ENCODE data around the gene KCNH2.
A peak's percentile ranks its signal among the peaks of the same experiment; 100 is the strongest.

KCNH2 gene

GRCh38 chr7:151009327-151010036 lies 31.4 kb upstream of the KCNH2 start:
- peaks cover 21% of the 10 kb centered on the region for H3K36me3 Mint-ChIP-seq (ENCODE audit: insufficient read depth)
- no peak for ATAC-seq (replicated peaks; ENCODE audit: extremely low read depth, poor library complexity, severe bottlenecking)
- no peaks in the 10 kb centered on the region for H3K27me3 Mint-ChIP-seq
- peak overlapping the region; percentile 55 for H3K27ac Mint-ChIP-seq (ENCODE audit: low read depth)
- H3K4me3 Mint-ChIP-seq, result peak overlapping the region; percentile 76
- no peaks in the 10 kb centered on the region for H3K9me3 Mint-ChIP-seq
- DNase-seq (ENCODE audit: low spot score in 2 of 2), result no peak
- H3K4me1 Mint-ChIP-seq, result peaks cover 53% of the 10 kb centered on the region

GRCh38 chr7:151008511-151009323 lies 30.6 kb upstream of the KCNH2 start:
- no peaks in the 10 kb centered on the region for H3K9me3 Mint-ChIP-seq
- H3K27me3 Mint-ChIP-seq, result no peaks in the 10 kb centered on the region
- peak overlapping the region; percentile 72 for H3K27ac Mint-ChIP-seq (ENCODE audit: low read depth)
- ATAC-seq (replicated peaks; ENCODE audit: extremely low read depth, poor library complexity, severe bottlenecking) (peak; percentile 64), DNase-seq (ENCODE audit: low spot score in 2 of 2) (peak; percentile 77 to 80)
- peaks cover 13% of the 10 kb centered on the region for H3K36me3 Mint-ChIP-seq (ENCODE audit: insufficient read depth)
- H3K4me3 Mint-ChIP-seq, result peak overlapping the region; percentile 76
- H3K4me1 Mint-ChIP-seq, result peaks cover 46% of the 10 kb centered on the region

- DNase-seq (ENCODE audit: low spot score in 2 of 2) (no peak), ATAC-seq (replicated peaks; ENCODE audit: extremely low read depth, poor library complexity, severe bottlenecking) (peak; percentile 54)
- peaks cover 44% of the 10 kb centered on the region for H3K4me1 Mint-ChIP-seq
- H3K9me3 Mint-ChIP-seq, result no peaks in the 10 kb centered on the region
- H3K4me3 Mint-ChIP-seq, result peak overlapping the region; percentile 76
- H3K27ac Mint-ChIP-seq (ENCODE audit: low read depth), result peak overlapping the region; percentile 72
- peaks cover 9% of the 10 kb centered on the region for H3K36me3 Mint-ChIP-seq (ENCODE audit: insufficient read depth)
- H3K27me3 Mint-ChIP-seq, result no peaks in the 10 kb centered on the region
These were observed 30.0 kb upstream of the KCNH2 start for GRCh38 chr7:151008143-151008510.

- Mint-ChIP-seq H3K36me3 (ENCODE audit: insufficient read depth) (peaks cover 3% of the 10 kb centered on the region), H3K27me3 (no peaks in the 10 kb centered on the region), H3K4me3 (peak overlapping the region; percentile 76), H3K4me1 (peaks cover 39% of the 10 kb centered on the region), H3K27ac (ENCODE audit: low read depth) (peak overlapping the region; percentile 72), H3K9me3 (no peaks in the 10 kb centered on the region)
- no peak for DNase-seq (ENCODE audit: low spot score in 2 of 2)
- no peak for ATAC-seq (replicated peaks; ENCODE audit: extremely low read depth, poor library complexity, severe bottlenecking)
These were observed 29.4 kb upstream of the KCNH2 start for GRCh38 chr7:151007469-151007898.

GRCh38 chr7:151006590-151007300 lies 28.6 kb upstream of the KCNH2 start:
- Mint-ChIP-seq H3K27ac (ENCODE audit: low read depth) (no peak overlapping the region), H3K9me3 (no peaks in the 10 kb centered on the region), H3K36me3 (ENCODE audit: insufficient read depth) (peaks cover 3% of the 10 kb centered on the region), H3K27me3 (no peaks in the 10 kb centered on the region), H3K4me1 (peaks cover 32% of the 10 kb centered on the region), H3K4me3 (peak overlapping the region; percentile 76)
- no peak for DNase-seq (ENCODE audit: low spot score in 2 of 2)
- ATAC-seq (replicated peaks; ENCODE audit: extremely low read depth, poor library complexity, severe bottlenecking), result no peak

GRCh38 chr7:151005566-151005965 lies 27.4 kb upstream of the KCNH2 start:
- ATAC-seq (replicated peaks; ENCODE audit: extremely low read depth, poor library complexity, severe bottlenecking) (no peak), DNase-seq (ENCODE audit: low spot score in 2 of 2) (no peak)
- Mint-ChIP-seq H3K27me3 (no peaks in the 10 kb centered on the region), H3K27ac (ENCODE audit: low read depth) (no peak overlapping the region), H3K36me3 (ENCODE audit: insufficient read depth) (peaks cover 3% of the 10 kb centered on the region), H3K9me3 (no peaks in the 10 kb centered on the region), H3K4me3 (peak overlapping the region; percentile 20), H3K4me1 (peaks cover 28% of the 10 kb centered on the region)

- no peaks in the 10 kb centered on the region for H3K27me3 Mint-ChIP-seq
- H3K27ac Mint-ChIP-seq (ENCODE audit: low read depth), result no peak overlapping the region
- H3K9me3 Mint-ChIP-seq, result no peaks in the 10 kb centered on the region
- no peak overlapping the region for H3K4me3 Mint-ChIP-seq
- no peak for ATAC-seq (replicated peaks; ENCODE audit: extremely low read depth, poor library complexity, severe bottlenecking)
- peaks cover 7% of the 10 kb centered on the region for H3K36me3 Mint-ChIP-seq (ENCODE audit: insufficient read depth)
- DNase-seq (ENCODE audit: low spot score in 2 of 2), result no peak
- H3K4me1 Mint-ChIP-seq, result peaks cover 28% of the 10 kb centered on the region
These were observed 25.5 kb upstream of the KCNH2 start for GRCh38 chr7:151003572-151003971.

GRCh38 chr7:151001546-151001945 lies 23.4 kb upstream of the KCNH2 start:
- Mint-ChIP-seq H3K4me3 (no peak overlapping the region), H3K36me3 (ENCODE audit: insufficient read depth) (peaks cover 7% of the 10 kb centered on the region), H3K27me3 (peaks cover 9% of the 10 kb centered on the region), H3K9me3 (no peaks in the 10 kb centered on the region), H3K27ac (ENCODE audit: low read depth) (no peak overlapping the region), H3K4me1 (peaks cover 23% of the 10 kb centered on the region)
- DNase-seq (ENCODE audit: low spot score in 2 of 2) (no peak), ATAC-seq (replicated peaks; ENCODE audit: extremely low read depth, poor library complexity, severe bottlenecking) (no peak)

- peaks cover 23% of the 10 kb centered on the region for H3K4me1 Mint-ChIP-seq
- no peaks in the 10 kb centered on the region for H3K9me3 Mint-ChIP-seq
- H3K36me3 Mint-ChIP-seq (ENCODE audit: insufficient read depth), result peaks cover 7% of the 10 kb centered on the region
- H3K27ac Mint-ChIP-seq (ENCODE audit: low read depth), result no peak overlapping the region
- no peak for DNase-seq (ENCODE audit: low spot score in 2 of 2)
- no peak for ATAC-seq (replicated peaks; ENCODE audit: extremely low read depth, poor library complexity, severe bottlenecking)
- peaks cover 9% of the 10 kb centered on the region for H3K27me3 Mint-ChIP-seq
- no peak overlapping the region for H3K4me3 Mint-ChIP-seq
These were observed 22.9 kb upstream of the KCNH2 start for GRCh38 chr7:151000897-151001495.

- Mint-ChIP-seq H3K9me3 (no peaks in the 10 kb centered on the region), H3K4me1 (peaks cover 23% of the 10 kb centered on the region), H3K27me3 (peaks cover 9% of the 10 kb centered on the region), H3K4me3 (no peak overlapping the region), H3K27ac (ENCODE audit: low read depth) (peak overlapping the region; percentile 68), H3K36me3 (ENCODE audit: insufficient read depth) (peaks cover 7% of the 10 kb centered on the region)
- DNase-seq (ENCODE audit: low spot score in 2 of 2) (peak in 1 of 2 donors; percentile 34), ATAC-seq (replicated peaks; ENCODE audit: extremely low read depth, poor library complexity, severe bottlenecking) (peak; percentile 54)
These were observed 21.5 kb upstream of the KCNH2 start for GRCh38 chr7:150999497-151000230.

- peak overlapping the region; percentile 68 for H3K27ac Mint-ChIP-seq (ENCODE audit: low read depth)
These were observed 20.9 kb upstream of the KCNH2 start for GRCh38 chr7:150999001-150999400.

GRCh38 chr7:150998341-150998740 lies 20.2 kb upstream of the KCNH2 start:
- Mint-ChIP-seq H3K27ac (ENCODE audit: low read depth) (peak overlapping the region; percentile 68), H3K36me3 (ENCODE audit: insufficient read depth) (peaks cover 7% of the 10 kb centered on the region), H3K27me3 (peaks cover 9% of the 10 kb centered on the region), H3K9me3 (no peaks in the 10 kb centered on the region), H3K4me3 (no peak overlapping the region), H3K4me1 (peaks cover 23% of the 10 kb centered on the region)
- DNase-seq (ENCODE audit: low spot score in 2 of 2), result no peak
- no peak for ATAC-seq (replicated peaks; ENCODE audit: extremely low read depth, poor library complexity, severe bottlenecking)

More at GRCh38 chr7:150999001-150999400, 20.9 kb upstream of the KCNH2 start:
- Mint-ChIP-seq H3K4me1 (peaks cover 23% of the 10 kb centered on the region), H3K9me3 (no peaks in the 10 kb centered on the region), H3K36me3 (ENCODE audit: insufficient read depth) (peaks cover 7% of the 10 kb centered on the region), H3K4me3 (no peak overlapping the region), H3K27me3 (peaks cover 9% of the 10 kb centered on the region)
- ATAC-seq (replicated peaks; ENCODE audit: extremely low read depth, poor library complexity, severe bottlenecking) (no peak), DNase-seq (ENCODE audit: low spot score in 2 of 2) (no peak)
